ENCODE measurements around the gene UGT1A10.

Gene UGT1A10

DNA sequence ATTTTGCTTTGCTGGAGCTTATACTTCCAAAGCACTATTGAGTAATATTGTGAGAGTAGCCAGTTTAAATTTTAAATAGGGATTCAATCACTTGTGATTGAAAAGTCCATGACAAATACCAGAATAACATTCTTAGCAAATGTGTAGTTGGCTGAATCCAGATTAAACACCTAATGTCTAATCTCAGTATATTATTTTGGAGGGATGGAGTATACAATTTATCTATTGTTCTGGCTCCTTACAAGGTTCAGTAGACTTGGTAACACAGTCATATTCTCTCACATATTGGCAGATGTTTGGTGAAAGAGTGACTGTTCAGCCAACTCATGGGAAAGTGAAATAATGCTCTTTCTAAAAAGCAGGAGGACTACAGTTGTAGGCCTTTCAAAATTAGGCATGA lies 37.6 kb downstream of the UGT1A10 start:
- Histone ChIP-seq H3K27ac (ENCODE audit: low read depth, low read length) (no peak overlapping the region), H3K9ac (ENCODE audit: low read depth in 1 of 2, low read length in 2 of 2) (no peak overlapping the region)

DNA sequence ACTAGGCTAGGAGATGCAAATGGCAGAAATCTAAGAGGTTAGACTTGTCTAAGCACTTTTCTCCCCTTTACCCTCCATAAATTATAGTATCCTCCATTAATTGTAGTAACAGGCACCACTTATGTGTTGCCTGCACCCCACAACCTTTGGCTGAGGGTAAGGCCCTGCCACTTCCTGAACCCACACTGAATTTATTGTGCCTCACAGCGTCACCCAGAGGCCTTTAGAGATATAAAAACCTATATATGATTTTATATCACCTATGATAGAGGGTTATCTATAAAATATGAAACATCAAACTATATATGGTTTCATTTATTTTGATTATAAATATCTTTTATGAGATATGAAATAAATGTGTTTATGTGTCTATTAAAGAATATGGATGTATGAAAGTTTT lies 38.1 kb downstream of the UGT1A10 start:
- Histone ChIP-seq H3K9ac (ENCODE audit: low read depth in 1 of 2, low read length in 2 of 2) (no peak overlapping the region), H3K9me3 (ENCODE audit: control insufficient read depth in 1 of 2, low read length in 2 of 2) (no peaks in the 10 kb centered on the region), H3K4me3 (ENCODE audit: low read depth in 1 of 2, low read length in 2 of 2) (no peak overlapping the region), H3K27ac (ENCODE audit: low read depth, low read length) (no peak overlapping the region), H3K36me3 (ENCODE audit: control insufficient read depth in 1 of 2, insufficient read depth in 2 of 2, low read length in 2 of 2) (no peaks in the 10 kb centered on the region), H3K27me3 (ENCODE audit: control insufficient read depth in 1 of 2, insufficient read depth in 2 of 2, low read length in 2 of 2) (no peaks in the 10 kb centered on the region), H3K4me1 (ENCODE audit: control insufficient read depth in 1 of 2, insufficient read depth in 2 of 2, low read length in 2 of 2) (no peaks in the 10 kb centered on the region)

More for the DNA sequence above, 37.6 kb downstream of the UGT1A10 start:
- no peaks in the 10 kb centered on the region for H3K9me3 ChIP-seq (ENCODE audit: control insufficient read depth in 1 of 2, low read length in 2 of 2)
- no peaks in the 10 kb centered on the region for H3K27me3 ChIP-seq (ENCODE audit: control insufficient read depth in 1 of 2, insufficient read depth in 2 of 2, low read length in 2 of 2)
- no peak overlapping the region for H3K4me3 ChIP-seq (ENCODE audit: low read depth in 1 of 2, low read length in 2 of 2)
- H3K4me1 ChIP-seq (ENCODE audit: control insufficient read depth in 1 of 2, insufficient read depth in 2 of 2, low read length in 2 of 2), result no peaks in the 10 kb centered on the region
- H3K36me3 ChIP-seq (ENCODE audit: control insufficient read depth in 1 of 2, insufficient read depth in 2 of 2, low read length in 2 of 2), result no peaks in the 10 kb centered on the region

DNA sequence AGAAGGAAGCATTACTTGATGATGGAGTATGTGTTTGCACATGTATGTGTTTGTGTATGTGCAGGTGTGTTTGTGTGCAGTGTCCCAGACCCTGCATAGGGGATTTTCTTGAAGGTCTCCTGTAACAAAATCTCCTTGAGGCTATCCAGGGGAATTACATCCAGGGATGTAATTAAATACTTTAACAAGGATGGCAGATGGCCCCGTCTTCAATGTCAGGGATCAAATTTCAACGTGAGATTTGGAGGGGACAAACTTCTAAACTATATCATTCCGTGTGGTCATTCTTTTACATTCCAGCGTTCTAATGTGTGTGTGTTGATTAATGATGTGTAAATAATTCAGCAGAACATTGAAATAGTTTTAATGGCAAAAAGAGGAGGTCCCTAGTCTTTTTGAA lies 38.7 kb downstream of the UGT1A10 start:
- Histone ChIP-seq H3K27ac (ENCODE audit: low read depth, low read length) (no peak overlapping the region), H3K36me3 (ENCODE audit: control insufficient read depth in 1 of 2, insufficient read depth in 2 of 2, low read length in 2 of 2) (no peaks in the 10 kb centered on the region), H3K4me3 (ENCODE audit: low read depth in 1 of 2, low read length in 2 of 2) (no peak overlapping the region), H3K27me3 (ENCODE audit: control insufficient read depth in 1 of 2, insufficient read depth in 2 of 2, low read length in 2 of 2) (no peaks in the 10 kb centered on the region), H3K9me3 (ENCODE audit: control insufficient read depth in 1 of 2, low read length in 2 of 2) (no peaks in the 10 kb centered on the region), H3K9ac (ENCODE audit: low read depth in 1 of 2, low read length in 2 of 2) (no peak overlapping the region), H3K4me1 (ENCODE audit: control insufficient read depth in 1 of 2, insufficient read depth in 2 of 2, low read length in 2 of 2) (no peaks in the 10 kb centered on the region)

DNA sequence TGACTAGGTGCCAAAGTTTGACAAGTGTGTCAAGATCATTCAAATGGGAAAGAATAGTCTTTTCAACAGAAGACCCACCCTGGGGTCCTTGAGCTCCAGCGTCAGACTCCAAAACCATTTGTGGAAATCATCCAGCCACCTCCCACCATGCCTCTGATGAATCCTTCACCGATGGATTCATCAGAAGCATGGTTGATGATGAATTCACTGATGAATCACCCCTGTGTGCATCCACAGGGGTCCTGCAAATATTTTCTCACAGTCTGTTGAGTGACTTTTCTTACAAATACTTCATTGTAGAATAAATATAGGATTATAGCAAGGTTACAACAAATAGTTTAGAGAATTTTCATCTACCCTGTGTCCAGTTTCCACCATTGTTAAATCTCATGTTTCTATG lies 39.8 kb downstream of the UGT1A10 start:
- H3K9ac ChIP-seq (ENCODE audit: low read depth in 1 of 2, low read length in 2 of 2), result no peak overlapping the region
- no peaks in the 10 kb centered on the region for H3K27me3 ChIP-seq (ENCODE audit: control insufficient read depth in 1 of 2, insufficient read depth in 2 of 2, low read length in 2 of 2)
- no peaks in the 10 kb centered on the region for H3K9me3 ChIP-seq (ENCODE audit: control insufficient read depth in 1 of 2, low read length in 2 of 2)
- no peaks in the 10 kb centered on the region for H3K4me1 ChIP-seq (ENCODE audit: control insufficient read depth in 1 of 2, insufficient read depth in 2 of 2, low read length in 2 of 2)
- H3K36me3 ChIP-seq (ENCODE audit: control insufficient read depth in 1 of 2, insufficient read depth in 2 of 2, low read length in 2 of 2), result no peaks in the 10 kb centered on the region
- H3K4me3 ChIP-seq (ENCODE audit: low read depth in 1 of 2, low read length in 2 of 2), result no peak overlapping the region
- no peak overlapping the region for H3K27ac ChIP-seq (ENCODE audit: low read depth, low read length)

DNA sequence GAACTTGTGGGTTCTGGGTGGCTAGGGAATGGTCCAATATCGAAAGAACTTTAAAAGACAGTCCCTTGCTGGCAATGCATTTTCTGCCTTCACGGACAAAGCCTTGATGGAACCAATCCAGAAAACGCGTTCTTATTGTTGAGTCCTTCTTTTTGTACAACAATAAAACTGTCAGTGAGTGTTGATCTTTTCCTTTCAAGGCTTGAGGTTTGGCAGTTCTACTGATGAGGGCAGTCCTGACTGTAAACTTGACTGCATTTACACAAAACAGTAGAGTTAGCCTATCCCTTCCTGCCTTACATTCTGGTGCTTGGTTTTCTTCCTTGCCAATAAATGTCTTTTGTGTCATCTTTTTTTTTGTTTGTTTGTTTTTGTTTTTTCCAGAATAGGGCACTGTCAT lies 42.9 kb downstream of the UGT1A10 start:
- Histone ChIP-seq H3K9ac (ENCODE audit: low read depth in 1 of 2, low read length in 2 of 2) (no peak overlapping the region), H3K4me3 (ENCODE audit: low read depth in 1 of 2, low read length in 2 of 2) (no peak overlapping the region), H3K4me1 (ENCODE audit: control insufficient read depth in 1 of 2, insufficient read depth in 2 of 2, low read length in 2 of 2) (no peaks in the 10 kb centered on the region), H3K36me3 (ENCODE audit: control insufficient read depth in 1 of 2, insufficient read depth in 2 of 2, low read length in 2 of 2) (no peaks in the 10 kb centered on the region), H3K27ac (ENCODE audit: low read depth, low read length) (no peak overlapping the region), H3K27me3 (ENCODE audit: control insufficient read depth in 1 of 2, insufficient read depth in 2 of 2, low read length in 2 of 2) (no peaks in the 10 kb centered on the region), H3K9me3 (ENCODE audit: control insufficient read depth in 1 of 2, low read length in 2 of 2) (no peaks in the 10 kb centered on the region)

DNA sequence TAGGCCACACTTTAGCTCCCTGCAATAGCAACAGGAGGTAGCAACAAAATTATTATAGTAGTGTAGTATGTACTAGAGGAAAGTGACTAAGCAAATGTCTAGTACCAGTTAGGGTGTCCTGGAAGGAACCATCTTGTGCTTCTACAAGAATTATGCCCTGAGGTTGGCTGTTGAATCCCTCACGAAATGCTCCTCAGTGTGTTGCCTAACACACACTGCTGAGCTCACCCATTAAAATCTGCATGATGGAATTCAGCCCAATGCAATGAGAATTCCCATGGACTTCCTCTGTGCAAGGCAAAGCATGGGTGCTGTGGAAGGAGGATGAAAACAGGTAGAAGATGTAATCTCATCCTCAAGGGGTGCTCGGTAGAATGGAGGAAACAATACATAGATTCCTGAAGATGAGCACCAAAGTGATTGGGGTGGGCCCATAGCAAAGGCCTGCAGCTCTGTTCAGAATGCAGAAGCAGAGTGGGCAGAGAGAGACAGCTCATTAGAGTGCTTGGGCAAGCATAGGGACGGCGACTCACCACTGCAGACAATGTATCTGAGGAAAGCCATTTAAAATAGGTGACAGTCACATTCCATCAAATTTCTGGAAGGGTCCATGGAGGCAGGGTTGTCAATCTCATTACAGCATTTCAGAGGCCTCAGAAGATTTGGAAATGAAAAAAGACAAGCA lies 44.3 kb downstream of the UGT1A10 start:
- Histone ChIP-seq H3K36me3 (ENCODE audit: control insufficient read depth in 1 of 2, insufficient read depth in 2 of 2, low read length in 2 of 2) (no peaks in the 10 kb centered on the region), H3K4me3 (ENCODE audit: low read depth in 1 of 2, low read length in 2 of 2) (no peak overlapping the region), H3K4me1 (ENCODE audit: control insufficient read depth in 1 of 2, insufficient read depth in 2 of 2, low read length in 2 of 2) (no peaks in the 10 kb centered on the region), H3K27ac (ENCODE audit: low read depth, low read length) (no peak overlapping the region), H3K9ac (ENCODE audit: low read depth in 1 of 2, low read length in 2 of 2) (no peak overlapping the region), H3K9me3 (ENCODE audit: control insufficient read depth in 1 of 2, low read length in 2 of 2) (no peaks in the 10 kb centered on the region), H3K27me3 (ENCODE audit: control insufficient read depth in 1 of 2, insufficient read depth in 2 of 2, low read length in 2 of 2) (no peaks in the 10 kb centered on the region)

DNA sequence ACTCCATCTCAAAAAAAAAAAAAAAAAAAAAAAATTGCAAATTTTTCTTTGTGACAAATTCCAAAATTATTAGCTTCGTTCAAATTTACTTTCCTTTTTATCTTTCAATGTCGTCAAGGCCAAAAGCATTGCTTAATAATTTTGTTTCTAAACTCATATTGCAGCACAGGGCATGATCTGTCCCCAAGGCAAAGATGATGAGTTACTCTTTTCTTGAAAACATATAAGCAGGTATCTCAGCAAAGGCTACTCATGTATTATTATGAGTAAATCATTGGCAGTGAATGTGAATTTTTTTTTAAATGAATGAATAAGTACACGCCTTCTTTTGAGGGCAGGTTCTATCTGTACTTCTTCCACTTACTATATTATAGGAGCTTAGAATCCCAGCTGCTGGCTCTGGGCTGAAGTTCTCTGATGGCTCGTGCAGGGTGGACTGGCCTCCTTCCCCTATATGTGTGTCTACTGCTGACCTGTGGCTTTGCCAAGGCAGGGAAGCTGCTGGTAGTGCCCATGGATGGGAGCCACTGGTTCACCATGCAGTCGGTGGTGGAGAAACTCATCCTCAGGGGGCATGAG lies 45.4 kb downstream of the UGT1A10 start, which contains the start of gene UGT1A7:
TSS of gene UGT1A7 (plus strand) at position 381 of the 579 bp plus-strand sequence. CDS start at position 418, 37 bp downstream.
- H3K4me1 ChIP-seq (ENCODE audit: control insufficient read depth in 1 of 2, insufficient read depth in 2 of 2, low read length in 2 of 2), result no peaks in the 10 kb centered on the region
- H3K27ac ChIP-seq (ENCODE audit: low read depth, low read length), result no peak within 1 kb of the TSS
- H3K36me3 ChIP-seq (ENCODE audit: control insufficient read depth in 1 of 2, insufficient read depth in 2 of 2, low read length in 2 of 2), result no peaks in the 10 kb centered on the region
- no peaks in the 10 kb centered on the region for H3K27me3 ChIP-seq (ENCODE audit: control insufficient read depth in 1 of 2, insufficient read depth in 2 of 2, low read length in 2 of 2)
- H3K9ac ChIP-seq (ENCODE audit: low read depth in 1 of 2, low read length in 2 of 2), result no peak within 1 kb of the TSS
- no peaks in the 10 kb centered on the region for H3K9me3 ChIP-seq (ENCODE audit: control insufficient read depth in 1 of 2, low read length in 2 of 2)
- H3K4me3 ChIP-seq (ENCODE audit: low read depth in 1 of 2, low read length in 2 of 2), result no peak within 1 kb of the TSS

DNA sequence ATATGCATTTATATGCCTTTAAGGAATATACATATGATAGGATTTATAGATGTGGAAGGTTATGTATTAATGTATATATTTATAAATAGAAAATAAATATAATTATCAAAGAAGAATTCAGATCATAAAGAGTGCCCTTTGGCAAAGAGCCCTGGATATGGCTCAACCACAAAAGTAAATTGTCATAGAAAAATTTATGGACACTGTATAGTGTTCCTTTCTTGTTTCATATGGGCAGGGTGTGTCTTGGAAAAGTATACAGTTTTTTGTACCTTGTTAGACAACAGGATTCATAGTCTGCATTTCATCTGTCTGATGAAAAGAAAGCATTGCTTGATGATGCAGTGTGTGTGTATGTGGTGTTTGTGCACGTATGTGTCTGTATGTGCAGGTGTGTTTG lies 48.4 kb downstream of the UGT1A10 start:
- Histone ChIP-seq H3K4me3 (ENCODE audit: low read depth in 1 of 2, low read length in 2 of 2) (no peak overlapping the region), H3K4me1 (ENCODE audit: control insufficient read depth in 1 of 2, insufficient read depth in 2 of 2, low read length in 2 of 2) (peaks cover 8 to 10% of the 10 kb centered on the region in 2 donors), H3K9me3 (ENCODE audit: control insufficient read depth in 1 of 2, low read length in 2 of 2) (no peaks in the 10 kb centered on the region), H3K9ac (ENCODE audit: low read depth in 1 of 2, low read length in 2 of 2) (no peak overlapping the region), H3K36me3 (ENCODE audit: control insufficient read depth in 1 of 2, insufficient read depth in 2 of 2, low read length in 2 of 2) (no peaks in the 10 kb centered on the region), H3K27ac (ENCODE audit: low read depth, low read length) (no peak overlapping the region), H3K27me3 (ENCODE audit: control insufficient read depth in 1 of 2, insufficient read depth in 2 of 2, low read length in 2 of 2) (no peaks in the 10 kb centered on the region)

DNA sequence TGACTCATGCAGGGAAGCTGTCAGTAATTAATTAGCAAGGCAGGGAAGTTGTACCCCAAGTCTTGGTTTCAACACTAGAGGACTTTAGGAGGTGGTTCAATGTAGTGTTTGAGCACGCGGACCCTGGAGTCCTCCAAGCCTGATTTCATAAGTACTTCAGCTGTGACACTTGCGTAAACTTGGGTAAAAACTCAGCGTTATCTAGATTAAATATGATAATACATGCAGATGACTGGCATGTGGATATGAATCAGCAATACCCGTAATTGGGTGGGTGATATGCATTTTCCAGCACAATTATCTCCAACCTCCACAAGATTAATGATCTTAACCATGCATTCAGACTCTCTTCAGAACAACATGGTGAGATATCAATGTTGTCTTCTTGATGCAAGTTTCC lies 50.7 kb downstream of the UGT1A10 start:
- Histone ChIP-seq H3K27ac (ENCODE audit: low read depth, low read length) (no peak overlapping the region), H3K4me1 (ENCODE audit: control insufficient read depth in 1 of 2, insufficient read depth in 2 of 2, low read length in 2 of 2) (peaks cover 23 to 24% of the 10 kb centered on the region in 2 donors)

DNA sequence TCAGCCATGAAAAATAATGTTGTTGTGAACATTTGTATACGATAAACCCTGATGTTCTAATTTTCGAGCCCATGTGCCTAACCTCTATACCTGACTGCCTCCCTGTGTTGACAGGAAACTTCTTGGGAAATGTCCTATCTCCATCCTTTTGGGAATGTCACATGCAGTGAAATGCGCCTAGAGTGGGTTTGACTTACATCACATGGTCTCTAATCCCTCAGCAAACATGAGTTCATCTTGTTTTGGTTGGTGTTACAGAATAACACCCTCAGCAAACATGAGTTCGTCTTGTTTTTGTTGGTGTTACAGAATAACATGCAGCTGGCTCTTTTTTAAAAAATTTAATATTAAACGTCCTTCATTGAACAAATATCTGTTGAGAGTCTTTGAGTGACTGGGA lies 52.1 kb downstream of the UGT1A10 start:
- H3K27me3 ChIP-seq (ENCODE audit: control insufficient read depth in 1 of 2, insufficient read depth in 2 of 2, low read length in 2 of 2), result no peaks in the 10 kb centered on the region
- H3K36me3 ChIP-seq (ENCODE audit: control insufficient read depth in 1 of 2, insufficient read depth in 2 of 2, low read length in 2 of 2), result no peaks in the 10 kb centered on the region
- H3K27ac ChIP-seq (ENCODE audit: low read depth, low read length), result no peak overlapping the region
- H3K4me1 ChIP-seq (ENCODE audit: control insufficient read depth in 1 of 2, insufficient read depth in 2 of 2, low read length in 2 of 2), result peaks cover 29 to 35% of the 10 kb centered on the region in 2 donors
- no peak overlapping the region for H3K9ac ChIP-seq (ENCODE audit: low read depth in 1 of 2, low read length in 2 of 2)
- H3K4me3 ChIP-seq (ENCODE audit: low read depth in 1 of 2, low read length in 2 of 2), result no peak overlapping the region
- no peaks in the 10 kb centered on the region for H3K9me3 ChIP-seq (ENCODE audit: control insufficient read depth in 1 of 2, low read length in 2 of 2)

More for the DNA sequence above, 50.7 kb downstream of the UGT1A10 start:
- Histone ChIP-seq H3K4me3 (ENCODE audit: low read depth in 1 of 2, low read length in 2 of 2) (no peak overlapping the region), H3K36me3 (ENCODE audit: control insufficient read depth in 1 of 2, insufficient read depth in 2 of 2, low read length in 2 of 2) (no peaks in the 10 kb centered on the region), H3K9ac (ENCODE audit: low read depth in 1 of 2, low read length in 2 of 2) (no peak overlapping the region), H3K27me3 (ENCODE audit: control insufficient read depth in 1 of 2, insufficient read depth in 2 of 2, low read length in 2 of 2) (no peaks in the 10 kb centered on the region), H3K9me3 (ENCODE audit: control insufficient read depth in 1 of 2, low read length in 2 of 2) (no peaks in the 10 kb centered on the region)

Data from duodenal mucosa (tissue), 2 donors.